Small intestine (tissue), 7 donors: Measurements from ENCODE around the gene NDUFB4. TPM values are rescaled to one million over a fixed set of nuclear protein-coding genes. Genes with fewer than 3 reads are reported as not detected.

ENCODE experiments used
- DNase-seq, 2 donors: peaks; one replicate each; pipeline versions ENCODE4 v3.0.0 to v3.0.0-alpha.2; 2013
- FAIRE-seq: peaks from 2 replicates; lab custom pipeline; 2012; peaks lifted over from hg19 to GRCh38; lab: Jason Lieb, UNC
- H3K27ac ChIP-seq, 3 donors: one replicate each; pipeline ENCODE4 v1.5.1; 2013; ENCODE audit warnings: low read length in 2 of 3, mild to moderate bottlenecking in 2 of 3, control low read depth in 1 of 3, inconsistent platforms in 1 of 3, low read depth in 1 of 3, moderate library complexity in 1 of 3
- H3K27me3 ChIP-seq, 3 donors: one replicate each; pipeline ENCODE4 v1.6.1; 2013; ENCODE audit warnings: low read length in 3 of 3, inconsistent platforms in 1 of 3; ENCODE audit not compliant: control insufficient read depth in 3 of 3, insufficient read depth in 3 of 3
- H3K36me3 ChIP-seq, 3 donors: one replicate each; pipeline ENCODE4 v1.6.1; 2013; ENCODE audit warnings: low read length in 3 of 3, inconsistent platforms in 1 of 3, low read depth in 1 of 3, mild to moderate bottlenecking in 1 of 3, moderate library complexity in 1 of 3; ENCODE audit not compliant: control insufficient read depth in 3 of 3, insufficient read depth in 2 of 3
- H3K4me1 ChIP-seq, 3 donors: one replicate each; pipeline ENCODE4 v1.6.1; 2013; ENCODE audit warnings: low read length in 2 of 3, inconsistent platforms in 1 of 3, low read depth in 1 of 3, mild to moderate bottlenecking in 1 of 3, moderate library complexity in 1 of 3; ENCODE audit not compliant: control insufficient read depth in 3 of 3, insufficient read depth in 2 of 3
- H3K4me3 ChIP-seq, 3 donors: one replicate each; pipeline ENCODE4 v1.5.1; 2013; ENCODE audit warnings: low read length in 3 of 3, control low read depth in 1 of 3, inconsistent platforms in 1 of 3, low read depth in 1 of 3, mild to moderate bottlenecking in 1 of 3, moderate library complexity in 1 of 3
- H3K9me3 ChIP-seq, 2 donors: one replicate each; pipeline ENCODE4 v1.6.1; 2013; ENCODE audit warnings: low read depth in 1 of 2, low read length in 1 of 2; ENCODE audit not compliant: control insufficient read depth in 2 of 2, insufficient read depth in 1 of 2
- WGBS, 3 donors: extraction: QIAGEN DNeasy Blood & Tissue Kit; methylation state at CpG; one replicate each; pipeline ENCODE4 v1.1.7; 2013; 5-methylcytosine and 5-hydroxymethylcytosine counted together
- polyA plus RNA-seq, 4 donors: library from polyadenylated mRNA; stranded (reverse) in 3 of 4; unstranded in 1 of 4; fragments of 200-250 nt in 3 of 4; fragments of 120-200 nt in 1 of 4; gene quantifications; one replicate each; pipeline versions ENCODE4 v1.2.1 to v1.2.3, GENCODE V29; 2013
- donor health status: healthy with polysubstance abuse.
- donor health status: control.
- donor health status: control.
- donor health status: Bipolar disorder and iron deficiency.
- donor health status: healthy.

Gene NDUFB4
- polyA plus RNA-seq, 4 donors = 159 to 263 (median 251) TPM

DNA sequence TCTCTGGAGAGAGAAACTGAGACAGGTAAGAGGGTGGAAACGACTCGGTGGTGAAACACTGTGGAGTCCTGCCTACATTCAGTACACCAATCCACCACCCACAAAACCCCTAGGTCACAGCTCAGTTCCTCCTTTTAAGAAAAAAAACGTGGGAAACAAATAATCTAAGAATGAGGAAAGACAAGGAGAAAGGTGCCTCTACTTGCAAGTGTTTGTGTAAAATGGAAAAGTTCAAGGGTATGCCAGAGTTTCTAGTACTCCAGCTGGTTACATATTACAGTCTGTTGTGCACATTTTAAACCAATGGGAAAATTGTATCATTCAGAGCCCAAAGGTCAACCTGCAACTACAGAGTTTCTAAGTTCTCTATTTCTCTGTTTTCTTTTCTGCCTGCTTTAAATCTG lies 53.7 kb downstream of the NDUFB4 start:
- WGBS, 3 donors = 60% methylated on average over 3 of the region's 3 CpGs
- peaks cover 0 to 13% (median 0%) of the 10 kb centered on the region in 3 donors for H3K4me1 ChIP-seq
- peak in 1 of 2 donors; percentile 73 for DNase-seq
- H3K36me3 ChIP-seq = peaks cover 0 to 12% (median 3%) of the 10 kb centered on the region in 3 donors
- peak overlapping the region in 1 of 3 donors; percentile 74 for H3K27ac ChIP-seq
- H3K27me3 ChIP-seq = no peaks in the 10 kb centered on the region
- no peak for FAIRE-seq
- no peaks in the 10 kb centered on the region for H3K9me3 ChIP-seq
- H3K4me3 ChIP-seq = no peak overlapping the region

DNA sequence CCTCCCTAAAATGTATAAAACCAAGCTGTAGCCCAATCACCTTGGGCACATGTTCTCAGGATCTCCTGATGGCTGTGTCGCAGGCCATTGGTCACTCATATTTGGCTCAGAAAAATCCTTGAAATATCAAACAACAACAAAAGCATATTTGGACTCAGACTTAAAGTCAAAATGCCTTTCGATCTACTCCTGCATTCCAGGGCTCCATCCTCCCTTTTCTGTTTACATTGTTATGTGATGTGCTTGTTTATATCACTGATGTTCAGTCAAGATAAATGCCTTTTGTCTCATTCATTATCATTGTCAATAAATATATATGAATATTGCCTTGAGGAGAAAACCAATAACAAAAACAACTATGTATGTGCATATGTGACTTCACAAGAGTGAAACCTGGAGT lies 54.2 kb downstream of the NDUFB4 start:
- H3K4me3 ChIP-seq = no peak overlapping the region
- no peak for FAIRE-seq
- WGBS, 3 donors = 78 to 96% (median 95%) methylated on average over 2 of the region's 2 CpGs

More for the DNA sequence above, 54.2 kb downstream of the NDUFB4 start:
- no peak for DNase-seq
- H3K36me3 ChIP-seq = peaks cover 0 to 12% (median 3%) of the 10 kb centered on the region in 3 donors
- peak overlapping the region in 1 of 3 donors; percentile 74 for H3K27ac ChIP-seq
- peaks cover 0 to 2% (median 0%) of the 10 kb centered on the region in 3 donors for H3K27me3 ChIP-seq
- H3K4me1 ChIP-seq = peaks cover 0 to 13% (median 0%) of the 10 kb centered on the region in 3 donors
- H3K9me3 ChIP-seq = no peaks in the 10 kb centered on the region

Other genes with a start within 250 kb of the NDUFB4 start
- gene LRRC58, start 247.0 kb upstream of the NDUFB4 start, polyA plus RNA-seq = 10 to 100 TPM in 1 of 4 donors, 1 to 10 TPM in 3; 3.8 to 24.1 (median 6.8) TPM
- 10 to 100 TPM in 2 of 4 donors, 1 to 10 TPM in 2; 1.3 to 95.5 (median 46.4) TPM for gene FSTL1, start 145.3 kb upstream of the NDUFB4 start, polyA plus RNA-seq
- gene HGD, start 85.9 kb downstream of the NDUFB4 start, polyA plus RNA-seq = 10 to 100 TPM; 14.4 to 71.8 (median 43.7) TPM
- gene RABL3, start 146.2 kb downstream of the NDUFB4 start, polyA plus RNA-seq = 10 to 100 TPM in 2 of 4 donors, 1 to 10 TPM in 2; 7.6 to 20.8 (median 10.2) TPM
- gene GTF2E1, start 146.4 kb downstream of the NDUFB4 start, polyA plus RNA-seq = 10 to 100 TPM in 1 of 4 donors, 1 to 10 TPM in 3; 3.0 to 10.5 (median 5.3) TPM